GM21390 (cell line): ENCODE measurements around the gene APOC3.

Experiments
- ATAC-seq: cut with Tn5 transposase; IDR thresholded peaks from one replicate; pipeline ENCODE4 v1.9.1; 2021; ENCODE audit not compliant: unreplicated experiment

APOC3 gene

GRCh38 chr11:116847612-116848011 is 17.9 kb downstream of the APOC3 start:
- ATAC-seq = no peak

DNA sequence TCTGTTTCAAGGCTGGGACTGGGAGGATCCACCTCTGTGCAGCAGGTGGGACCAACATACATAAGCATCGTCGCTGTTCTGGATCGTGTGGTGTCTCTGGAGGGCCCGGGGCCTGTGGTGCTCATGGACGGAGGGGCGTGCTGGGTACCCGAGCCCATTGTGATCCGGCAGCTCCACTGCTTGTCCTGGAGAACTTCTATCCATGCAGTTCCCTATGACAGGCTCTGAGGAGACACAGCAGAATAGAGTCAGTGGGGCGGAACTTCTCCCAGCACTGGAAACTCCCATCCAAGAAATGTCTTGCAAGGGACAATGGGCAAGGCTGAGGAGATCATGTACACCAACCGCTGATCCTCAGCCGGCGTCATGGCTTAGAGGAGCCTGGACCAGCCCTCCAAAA is 19.4 kb downstream of the APOC3 start:
- no peak for ATAC-seq

GRCh38 chr11:116849486-116849885 is 19.8 kb downstream of the APOC3 start:
- no peak for ATAC-seq

GRCh38 chr11:116851626-116852025 is 21.9 kb downstream of the APOC3 start:
- no peak for ATAC-seq

GRCh38 chr11:116852261-116853031 is 22.7 kb downstream of the APOC3 start:
- no peak for ATAC-seq

GRCh38 chr11:116853461-116854073 is 23.9 kb downstream of the APOC3 start:
- peak; percentile 95 for ATAC-seq

GRCh38 chr11:116855413-116855812 is 25.7 kb downstream of the APOC3 start:
- ATAC-seq = no peak

GRCh38 chr11:116856423-116856822 is 26.7 kb downstream of the APOC3 start:
- ATAC-seq = no peak

- ATAC-seq = no peak
Measured at GRCh38 chr11:116857316-116857715, 27.6 kb downstream of the APOC3 start.

DNA sequence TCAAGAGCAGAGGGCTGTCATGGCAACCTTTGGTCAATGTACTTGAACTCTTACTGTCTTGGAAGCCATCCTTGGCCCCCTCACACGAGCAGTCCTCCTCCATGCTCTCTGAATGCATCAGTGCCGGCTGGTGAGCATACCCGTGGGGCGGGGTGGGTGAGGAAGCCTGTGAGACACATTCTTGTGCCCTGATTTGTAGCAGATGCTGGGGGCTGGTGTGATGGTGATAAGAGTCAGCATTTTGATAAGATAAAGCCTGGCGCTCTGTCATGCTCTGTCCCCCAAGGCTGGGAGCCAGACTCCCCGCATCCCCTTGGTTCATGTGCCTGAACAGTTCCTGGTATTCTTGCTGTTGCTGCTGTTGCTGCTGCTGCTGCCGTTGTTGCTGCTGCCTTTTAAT is 28.2 kb downstream of the APOC3 start:
- ATAC-seq = no peak

GRCh38 chr11:116859175-116859574 is 29.5 kb downstream of the APOC3 start:
- no peak for ATAC-seq

DNA sequence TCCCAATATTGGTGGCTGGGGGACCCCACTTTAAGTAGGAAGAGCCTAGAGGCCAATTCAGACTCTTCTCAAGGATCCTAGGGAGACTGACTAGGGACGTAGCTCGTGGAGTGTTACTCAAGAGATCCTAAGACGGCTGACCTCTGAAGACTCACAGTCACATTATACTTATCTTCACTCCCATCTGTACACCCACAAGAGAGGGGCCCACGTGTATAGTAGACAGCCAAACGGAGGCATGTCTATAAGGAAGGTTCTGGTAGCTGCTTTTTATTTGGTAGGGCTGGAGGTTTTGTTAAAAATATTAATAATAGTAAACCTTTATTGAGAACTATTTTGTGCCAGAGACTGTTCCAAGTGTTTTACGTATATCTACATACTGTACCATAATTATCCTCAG is 30.6 kb downstream of the APOC3 start:
- no peak for ATAC-seq

DNA sequence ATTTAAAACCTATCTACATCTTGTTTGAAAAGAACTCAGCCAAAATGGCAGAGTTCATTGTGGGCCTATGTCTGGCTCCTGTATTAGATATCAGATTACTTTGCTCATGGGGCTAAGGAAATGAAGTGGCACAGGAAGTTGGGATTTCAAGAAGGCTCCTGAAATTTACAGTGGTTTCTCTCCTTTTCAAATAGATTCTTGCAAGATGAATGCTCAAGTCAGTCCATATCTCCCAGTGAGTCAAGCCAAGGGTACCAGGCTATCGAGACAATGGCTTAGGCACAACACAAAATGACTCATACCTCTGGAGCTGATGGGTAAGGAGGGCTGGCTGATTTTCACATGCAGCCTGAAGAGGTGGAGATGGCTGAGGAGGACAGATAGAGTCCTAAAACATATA is 31.8 kb downstream of the APOC3 start:
- no peak for ATAC-seq

GRCh38 chr11:116862185-116862584 is 32.5 kb downstream of the APOC3 start:
- no peak for ATAC-seq

DNA sequence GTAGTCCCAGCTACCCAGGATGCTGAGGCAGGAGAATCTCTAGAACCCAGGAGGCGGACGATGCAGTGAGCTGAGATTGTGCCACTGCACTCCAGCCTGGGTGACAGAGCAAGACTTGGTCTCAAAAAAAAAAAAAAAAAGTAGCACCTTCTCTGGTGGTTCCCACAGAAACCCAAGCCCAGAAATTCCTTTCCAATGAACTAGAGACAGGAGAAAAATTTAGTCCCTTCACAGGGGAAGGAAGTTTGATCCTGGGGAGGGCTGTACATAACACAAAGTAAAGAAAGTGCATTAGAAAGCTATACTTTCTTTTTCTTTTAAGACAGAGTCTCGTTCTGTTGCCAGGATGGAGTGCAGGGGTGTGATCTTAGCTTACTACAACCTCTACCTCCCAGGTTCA is 33.2 kb downstream of the APOC3 start:
- no peak for ATAC-seq

DNA sequence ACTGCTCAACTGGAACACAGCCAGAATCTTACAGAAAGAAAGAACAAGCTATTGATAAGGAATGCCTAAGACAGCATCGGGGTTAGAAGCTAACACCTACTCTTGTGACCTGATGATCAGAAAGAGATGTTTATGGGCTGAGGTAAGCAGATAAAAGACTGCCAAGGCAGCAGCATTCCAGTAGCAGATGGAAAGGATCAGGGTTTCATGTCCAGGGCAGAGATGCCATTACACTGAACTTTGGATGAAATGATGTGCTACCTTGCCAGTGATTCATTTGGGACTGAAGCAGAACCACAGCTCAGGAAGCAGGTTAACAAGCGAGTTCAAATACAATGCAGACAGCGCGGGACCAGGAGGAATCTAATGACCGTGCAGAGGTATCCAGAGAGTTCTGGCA is 34.8 kb downstream of the APOC3 start:
- no peak for ATAC-seq

DNA sequence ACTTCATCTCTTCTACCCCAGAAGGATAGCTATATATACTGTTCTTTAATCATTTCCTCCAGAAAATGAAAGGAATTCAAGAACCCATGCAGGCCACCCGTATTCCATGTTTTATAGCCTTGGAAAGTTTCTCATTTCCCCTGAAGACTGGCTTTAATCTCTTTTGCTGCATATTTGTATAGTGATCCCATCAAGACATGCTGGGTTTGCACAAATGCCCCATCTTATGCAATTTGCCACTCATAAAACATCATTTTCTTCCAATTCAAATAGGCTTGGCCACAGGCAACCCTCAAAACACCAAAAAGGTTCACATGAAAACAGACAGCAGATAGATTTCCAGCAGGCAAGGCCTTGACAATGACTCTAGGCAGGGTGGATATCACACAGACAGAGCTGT is 36.0 kb downstream of the APOC3 start:
- no peak for ATAC-seq

GRCh38 chr11:116866804-116867455 is 37.2 kb downstream of the APOC3 start:
- no peak for ATAC-seq

GRCh38 chr11:116867619-116868018 is 37.9 kb downstream of the APOC3 start:
- no peak for ATAC-seq

DNA sequence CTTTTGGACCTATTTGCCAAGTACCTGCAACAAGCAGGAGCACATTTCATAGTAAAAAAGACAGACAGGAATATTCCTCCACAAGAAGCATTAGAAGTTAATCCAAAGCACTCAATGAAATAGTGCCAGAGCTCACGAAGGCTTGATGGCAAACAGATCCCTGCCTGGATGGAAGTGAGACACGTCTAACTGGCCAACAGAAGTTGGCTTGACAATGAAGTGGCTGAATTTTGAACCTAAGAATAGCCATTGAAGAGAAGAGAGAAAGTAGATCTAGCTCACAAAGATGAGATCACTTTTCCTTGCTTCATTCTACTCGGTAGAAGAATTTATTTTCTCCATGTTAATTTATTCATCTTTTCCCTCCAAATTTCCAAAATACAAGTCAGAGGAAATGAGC is 38.4 kb downstream of the APOC3 start:
- no peak for ATAC-seq

- no peak for ATAC-seq
Measured at GRCh38 chr11:116869610-116870009, 39.9 kb downstream of the APOC3 start.

GRCh38 chr11:116870054-116870453 is 40.3 kb downstream of the APOC3 start:
- ATAC-seq = no peak
